Measurements from ENCODE around the gene PRPF8. TPM values are rescaled to one million over a fixed set of nuclear protein-coding genes. Genes with fewer than 3 reads are reported as not detected.

The PRPF8 gene
- polyA plus RNA-seq, 1 of the 3 experiments (the other 2 are of a cell fraction), result 149 TPM

DNA sequence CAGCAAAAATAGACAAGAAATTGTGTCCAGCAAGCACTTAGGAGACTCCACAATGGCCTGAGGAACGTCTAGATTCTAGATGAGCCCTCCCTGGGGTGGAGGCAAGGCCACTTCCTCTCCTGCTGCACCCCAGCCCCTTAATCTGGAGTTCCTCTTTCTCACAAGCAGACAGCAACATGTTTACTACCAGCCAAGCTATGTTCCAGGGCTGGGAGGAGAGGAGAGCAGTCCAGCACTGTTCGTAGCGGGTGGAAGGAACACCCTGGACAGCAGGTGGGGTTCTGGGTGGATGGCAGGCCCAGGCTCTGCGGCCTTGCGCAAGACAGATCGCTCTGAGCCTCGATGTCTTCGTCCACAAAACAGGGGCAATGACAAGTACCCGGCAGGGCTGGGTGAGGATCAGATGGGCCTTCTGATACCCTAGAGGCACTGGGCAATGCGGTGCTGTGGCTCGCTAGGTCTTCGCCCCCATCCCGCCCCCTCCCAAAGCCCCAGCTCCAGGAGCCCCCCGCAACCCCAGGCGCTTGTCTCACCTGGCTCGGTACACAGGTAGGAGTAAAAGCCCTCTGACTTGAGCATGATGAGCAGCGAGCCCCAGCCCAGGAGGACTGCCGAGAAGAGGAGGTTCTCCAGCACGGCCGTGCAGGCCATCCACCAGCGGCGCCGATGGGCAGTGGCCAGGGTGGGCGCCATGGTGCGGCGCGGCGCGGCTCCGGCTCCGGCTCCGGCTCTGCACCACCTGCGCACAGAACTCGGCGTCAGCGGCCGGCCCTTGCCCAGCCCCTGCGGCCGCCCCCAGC is 57.3 kb downstream of the PRPF8 start:
- Histone ChIP-seq H3K4me3 (ENCODE audit: low read depth in 2 of 2, low read length in 1 of 2) (peak overlapping the region; percentile 84 to 96), H3K27ac (ENCODE audit: low read depth in 2 of 2, low read length in 1 of 2) (peak overlapping the region in 1 of 2 experiments; percentile 95; a peak in 1 of 4 replicates), H4K20me1 (ENCODE audit: insufficient read depth) (no peaks in the 10 kb centered on the region), H3K9ac (peak overlapping the region; percentile 93), H3K79me2 (ENCODE audit: insufficient read depth) (no peaks in the 10 kb centered on the region), H3F3A (replicated peaks; ENCODE audit: insufficient read depth) (no peaks in the 10 kb centered on the region), H3K36me3 (replicated peaks in 1 of 2; ENCODE audit: control insufficient read depth in 1 of 2, insufficient read depth in 2 of 2, low read length in 1 of 2) (no peaks in the 10 kb centered on the region), H3K4me1 (ENCODE audit: control insufficient read depth in 1 of 2, insufficient read depth in 2 of 2, low read depth in 1 of 2, low read length in 1 of 2) (peaks cover 3 to 13% of the 10 kb centered on the region in 2 experiments; a peak in 2 of 4 replicates), H3K4me2 (peak overlapping the region; percentile 99), H3K27me3 (ENCODE audit: insufficient read depth) (no peaks in the 10 kb centered on the region), H3K9me3 (no peaks in the 10 kb centered on the region), H2AFZ (ENCODE audit: low read depth) (peak overlapping the region; percentile 88; the same call in 1 of the 2 replicates), H3K9me2 (no peaks in the 10 kb centered on the region)
- 51% methylated on average over 5 of the region's 39 CpGs for WGBS (ENCODE audit: low lambda C conversion rate)
- DNase-seq, result no peak
- TF ChIP-seq MAX (IDR thresholded peaks at IDR 0.05; ENCODE audit: low read depth), result no peak
- no peak for TF ChIP-seq YY1 (IDR thresholded peaks at IDR 0.05; ENCODE audit: low read depth)
- no peak for TF ChIP-seq MEF2A (IDR thresholded peaks at IDR 0.05; ENCODE audit: borderline replicate concordance, low read depth)
- TF ChIP-seq GATA2 (CRISPR knock-in tag; IDR thresholded peaks at IDR 0.05), result no peak
- TF ChIP-seq REST (IDR thresholded peaks at IDR 0.05; ENCODE audit: low read depth, low read length), result no peak
- no peak for TF ChIP-seq TAF1 (IDR thresholded peaks at IDR 0.05; ENCODE audit: borderline replicate concordance, low read depth, low read length)
- TF ChIP-seq JUND (IDR thresholded peaks at IDR 0.05), result no peak
- no peak for TF ChIP-seq NRF1 (IDR thresholded peaks at IDR 0.05; ENCODE audit: low read depth, low read length)
- TF ChIP-seq RCOR1 (IDR thresholded peaks at IDR 0.05; ENCODE audit: low read length), result no peak
- TF ChIP-seq ZBTB33 (IDR thresholded peaks at IDR 0.05; ENCODE audit: borderline replicate concordance, low read depth), result no peak
- no peak for TF ChIP-seq TCF12 (IDR thresholded peaks at IDR 0.05)
- no peak for TF ChIP-seq FOXJ3 (CRISPR knock-in tag; IDR thresholded peaks at IDR 0.05)
- TF ChIP-seq RAD21 (IDR thresholded peaks at IDR 0.05; ENCODE audit: low read length), result no peak
- TF ChIP-seq EZH2phosphoT487 (IDR thresholded peaks at IDR 0.05; ENCODE audit: borderline replicate concordance, low read depth), result no peak
- TF ChIP-seq MXI1 (IDR thresholded peaks at IDR 0.05; ENCODE audit: low read depth, low read length), result no peak
- CTCF ChIA-PET, result interaction anchor here (0.9 to 4.0 kb wide), 7 partner anchors 22 to 355 kb away, joined by 3 to 42 read pairs (median 4); partner anchors contain the start of gene RILP
- POLR2A ChIA-PET, result interaction anchor here (0.8 to 1.0 kb wide), 2 partner anchors 53 to 139 kb away, joined by 3 read pairs; no protein-coding TSS in a partner anchor
